Tongue (tissue), 2 donors: ENCODE measurements around the gene CDCA5. TPM values are rescaled to one million over a fixed set of nuclear protein-coding genes. Genes with fewer than 3 reads are reported as not detected.

Source experiments
- DNase-seq: peaks from one replicate; pipeline ENCODE4 v3.0.0-alpha.2; 2015
- total RNA-seq: library from RNA; depleted of rRNA; stranded (reverse); fragments of >200 nt; gene quantifications from one replicate; pipeline ENCODE4 v1.2.3, GENCODE V29; 2014

The CDCA5 gene
- total RNA-seq, 1 donor from 2014 or later: 4.9 TPM

GRCh38 chr11:65107078-65107477 is 23.2 kb upstream of the CDCA5 start:
- no peak for DNase-seq

GRCh38 chr11:65104628-65105027 is 20.8 kb upstream of the CDCA5 start:
- no peak for DNase-seq

- no peak for DNase-seq
These were observed 19.6 kb upstream of the CDCA5 start for GRCh38 chr11:65103476-65103875.

GRCh38 chr11:65102142-65103095 is 18.6 kb upstream of the CDCA5 start:
- no peak for DNase-seq

GRCh38 chr11:65100674-65101350 is 17.0 kb upstream of the CDCA5 start:
- no peak for DNase-seq

GRCh38 chr11:65096926-65097325 is 13.1 kb upstream of the CDCA5 start:
- DNase-seq: no peak

GRCh38 chr11:65095974-65096806 is 12.3 kb upstream of the CDCA5 start, which contains the start of gene VPS51:
Gene VPS51, plus strand, starts transcription at chr11:65096214. Its CDS starts 37 bp downstream, at chr11:65096251.
- DNase-seq: peak; percentile 96

- no peak for DNase-seq
These were observed 11.6 kb upstream of the CDCA5 start for GRCh38 chr11:65095427-65095826.

GRCh38 chr11:65090628-65091027 is 6.8 kb upstream of the CDCA5 start:
- no peak for DNase-seq

GRCh38 chr11:65089621-65090020 is 5.8 kb upstream of the CDCA5 start:
- DNase-seq: no peak

- no peak for DNase-seq
These were observed 4.0 kb upstream of the CDCA5 start for GRCh38 chr11:65087827-65088226.

- no peak for DNase-seq
These were observed 3.4 kb upstream of the CDCA5 start for GRCh38 chr11:65087216-65087615.

- no peak for DNase-seq
These were observed 3.0 kb upstream of the CDCA5 start for GRCh38 chr11:65086809-65087208.

GRCh38 chr11:65085446-65085845 is 1.6 kb upstream of the CDCA5 start:
- no peak for DNase-seq

- DNase-seq: no peak
These were observed 947 bp upstream of the CDCA5 start for GRCh38 chr11:65084598-65085375.

GRCh38 chr11:65083134-65083833 is 556 bp downstream of the CDCA5 start:
- DNase-seq: peak; percentile 7

- no peak for DNase-seq
These were observed 5.0 kb downstream of the CDCA5 start for GRCh38 chr11:65078786-65079342.

GRCh38 chr11:65078151-65078550 is 5.7 kb downstream of the CDCA5 start:
- DNase-seq: peak; percentile 13

- DNase-seq: no peak
These were observed 6.4 kb downstream of the CDCA5 start for GRCh38 chr11:65077451-65077850.

GRCh38 chr11:65072631-65072966 is 11.2 kb downstream of the CDCA5 start:
- no peak for DNase-seq
